Endothelial cell of umbilical vein (primary cell): ENCODE data around the gene TMEM254.

Experiments used
- EZH2 ChIP-seq: IDR thresholded peaks from 2 replicates; pipeline ENCODE4 v1.6.1; 2012; ENCODE audit warnings: borderline replicate concordance, low read depth, mild to moderate bottlenecking, moderate library complexity, low read length, inconsistent platforms; ENCODE audit not compliant: severe bottlenecking
- FOS ChIP-seq: IDR thresholded peaks from 2 replicates; pipeline ENCODE4 v1.6.1; 2011; ENCODE audit warnings: mild to moderate bottlenecking, low read length, moderate library complexity, borderline replicate concordance; ENCODE audit not compliant: insufficient read depth
- GATA2 ChIP-seq: IDR thresholded peaks from 2 replicates; pipeline ENCODE4 v1.7.0; 2011; ENCODE audit warnings: low read depth, mild to moderate bottlenecking, moderate library complexity, mixed read lengths, low read length; ENCODE audit not compliant: insufficient read length, insufficient read depth
- JUN ChIP-seq: IDR thresholded peaks from 2 replicates; pipeline ENCODE4 v1.6.1; 2011; ENCODE audit warnings: borderline replicate concordance, low read depth; ENCODE audit not compliant: insufficient read length, insufficient read depth
- MYC ChIP-seq: IDR thresholded peaks from one replicate; pipeline ENCODE4 v1.6.1; 2011; ENCODE audit warnings: mild to moderate bottlenecking, low read depth, low read length
- POLR2A ChIP-seq: IDR thresholded peaks from 2 replicates; pipeline ENCODE4 v1.6.1; 2012; ENCODE audit warnings: low read depth, mild to moderate bottlenecking, control low read depth, low read length
- POLR2AphosphoS5 ChIP-seq: IDR thresholded peaks from 2 replicates; pipeline ENCODE4 v1.6.1; 2012; ENCODE audit warnings: low read depth, mild to moderate bottlenecking, control low read depth, low read length, moderate library complexity; ENCODE audit not compliant: insufficient read depth
- TF ChIP-seq, protein P1 (sequence below), 2 donors: IDR thresholded peaks; 1 replicate in 1 of 2; 2 replicates in 1 of 2; pipeline ENCODE4 v1.5.1; 2011; ENCODE audit warnings: low read length in 2 of 2, mild to moderate bottlenecking in 2 of 2, moderate library complexity in 2 of 2, control low read depth in 1 of 2, inconsistent platforms in 1 of 2, low read depth in 1 of 2; ENCODE audit not compliant: insufficient read depth in 1 of 2; ENCODE audit errors: extremely low read depth in 1 of 2
- TF ChIP-seq, protein P2 (sequence below): IDR thresholded peaks from 2 replicates; pipeline ENCODE4 v1.6.1; 2011; ENCODE audit not compliant: insufficient read depth, insufficient read length

DNA sequence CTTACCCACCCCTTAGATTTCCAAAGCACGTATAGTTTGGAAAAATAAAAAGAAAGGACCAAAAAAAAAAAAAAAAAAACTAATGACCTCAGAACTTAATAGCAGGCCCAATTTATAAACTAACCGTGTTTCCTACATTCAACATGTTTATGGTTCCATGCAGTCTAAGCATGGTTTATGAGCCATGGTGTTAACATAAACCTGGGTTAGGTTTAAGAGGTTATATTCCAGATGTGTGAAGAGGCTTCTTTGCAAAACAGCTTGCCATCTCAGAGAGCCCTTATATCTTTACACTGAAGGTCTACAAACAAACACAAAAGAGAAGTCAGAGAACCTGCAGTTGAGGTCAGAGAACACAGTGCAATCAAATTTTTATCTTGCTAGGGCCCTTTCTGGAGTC lies 15.8 kb downstream of the TMEM254 start:
- TF ChIP-seq POLR2AphosphoS5: no peak
- TF ChIP-seq JUN: no peak
- TF ChIP-seq, protein P1, sequence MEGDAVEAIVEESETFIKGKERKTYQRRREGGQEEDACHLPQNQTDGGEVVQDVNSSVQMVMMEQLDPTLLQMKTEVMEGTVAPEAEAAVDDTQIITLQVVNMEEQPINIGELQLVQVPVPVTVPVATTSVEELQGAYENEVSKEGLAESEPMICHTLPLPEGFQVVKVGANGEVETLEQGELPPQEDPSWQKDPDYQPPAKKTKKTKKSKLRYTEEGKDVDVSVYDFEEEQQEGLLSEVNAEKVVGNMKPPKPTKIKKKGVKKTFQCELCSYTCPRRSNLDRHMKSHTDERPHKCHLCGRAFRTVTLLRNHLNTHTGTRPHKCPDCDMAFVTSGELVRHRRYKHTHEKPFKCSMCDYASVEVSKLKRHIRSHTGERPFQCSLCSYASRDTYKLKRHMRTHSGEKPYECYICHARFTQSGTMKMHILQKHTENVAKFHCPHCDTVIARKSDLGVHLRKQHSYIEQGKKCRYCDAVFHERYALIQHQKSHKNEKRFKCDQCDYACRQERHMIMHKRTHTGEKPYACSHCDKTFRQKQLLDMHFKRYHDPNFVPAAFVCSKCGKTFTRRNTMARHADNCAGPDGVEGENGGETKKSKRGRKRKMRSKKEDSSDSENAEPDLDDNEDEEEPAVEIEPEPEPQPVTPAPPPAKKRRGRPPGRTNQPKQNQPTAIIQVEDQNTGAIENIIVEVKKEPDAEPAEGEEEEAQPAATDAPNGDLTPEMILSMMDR (IDR thresholded peaks at IDR 0.05; ENCODE audit: extremely low read depth in 1 of 2, insufficient read depth in 1 of 2, low read depth in 1 of 2, low read length in 2 of 2): no peak
- TF ChIP-seq POLR2A: no peak
- TF ChIP-seq MYC: no peak
- no peak for TF ChIP-seq EZH2
- TF ChIP-seq, protein P2, sequence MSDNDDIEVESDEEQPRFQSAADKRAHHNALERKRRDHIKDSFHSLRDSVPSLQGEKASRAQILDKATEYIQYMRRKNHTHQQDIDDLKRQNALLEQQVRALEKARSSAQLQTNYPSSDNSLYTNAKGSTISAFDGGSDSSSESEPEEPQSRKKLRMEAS: no peak
- TF ChIP-seq FOS: no peak
- TF ChIP-seq GATA2: no peak
